ENCODE results near the gene ZNF688.
A peak's percentile ranks its signal among the peaks of the same experiment; 100 is the strongest.
"Not testable (repeated sequence)": the region's sequence is repeated elsewhere in the genome, so short reads cannot be mapped to it uniquely, and the experiment has no call there.

Gene ZNF688

GRCh38 chr16:30604316-30604947 is 32.9 kb upstream of the ZNF688 start:
- H3K9ac ChIP-seq (ENCODE audit: low read depth, low read length), result no peak overlapping the region

GRCh38 chr16:30603945-30604315 is 32.4 kb upstream of the ZNF688 start:
- H3K4me1 ChIP-seq (ENCODE audit: control insufficient read depth, insufficient read depth, low read length), result no peaks in the 10 kb centered on the region
- H3K9me3 ChIP-seq (ENCODE audit: control insufficient read depth, insufficient read depth, low read length), result no peaks in the 10 kb centered on the region
- no peak overlapping the region for H3K9ac ChIP-seq (ENCODE audit: low read depth, low read length)
- H3K27me3 ChIP-seq (ENCODE audit: control insufficient read depth, insufficient read depth, low read length), result no peaks in the 10 kb centered on the region
- H3K4me3 ChIP-seq (ENCODE audit: low read depth, low read length), result no peak overlapping the region
- H3K36me3 ChIP-seq (ENCODE audit: control insufficient read depth, insufficient read depth, low read length), result peaks cover 45% of the 10 kb centered on the region
- no peak overlapping the region for H3K27ac ChIP-seq (ENCODE audit: low read depth, low read length)

More at GRCh38 chr16:30604316-30604947, 32.9 kb upstream of the ZNF688 start:
- H3K4me1 ChIP-seq (ENCODE audit: control insufficient read depth, insufficient read depth, low read length), result peaks cover 4% of the 10 kb centered on the region; the same call in 1 of the 2 replicates
- no peak overlapping the region for H3K4me3 ChIP-seq (ENCODE audit: low read depth, low read length)
- H3K27ac ChIP-seq (ENCODE audit: low read depth, low read length), result no peak overlapping the region
- peaks cover 45% of the 10 kb centered on the region for H3K36me3 ChIP-seq (ENCODE audit: control insufficient read depth, insufficient read depth, low read length)
- H3K9me3 ChIP-seq (ENCODE audit: control insufficient read depth, insufficient read depth, low read length), result no peaks in the 10 kb centered on the region
- H3K27me3 ChIP-seq (ENCODE audit: control insufficient read depth, insufficient read depth, low read length), result no peaks in the 10 kb centered on the region

GRCh38 chr16:30602616-30603277 is 31.2 kb upstream of the ZNF688 start:
- peaks cover 40% of the 10 kb centered on the region for H3K36me3 ChIP-seq (ENCODE audit: control insufficient read depth, insufficient read depth, low read length)
- no peak overlapping the region for H3K27ac ChIP-seq (ENCODE audit: low read depth, low read length)
- H3K4me1 ChIP-seq (ENCODE audit: control insufficient read depth, insufficient read depth, low read length), result no peaks in the 10 kb centered on the region
- no peaks in the 10 kb centered on the region for H3K9me3 ChIP-seq (ENCODE audit: control insufficient read depth, insufficient read depth, low read length)
- H3K27me3 ChIP-seq (ENCODE audit: control insufficient read depth, insufficient read depth, low read length), result no peaks in the 10 kb centered on the region
- H3K9ac ChIP-seq (ENCODE audit: low read depth, low read length), result no peak overlapping the region
- no peak overlapping the region for H3K4me3 ChIP-seq (ENCODE audit: low read depth, low read length)

GRCh38 chr16:30601966-30602365 is 30.5 kb upstream of the ZNF688 start:
- Histone ChIP-seq H3K9me3 (ENCODE audit: control insufficient read depth, insufficient read depth, low read length) (no peaks in the 10 kb centered on the region), H3K9ac (ENCODE audit: low read depth, low read length) (no peak overlapping the region), H3K4me3 (ENCODE audit: low read depth, low read length) (no peak overlapping the region), H3K27me3 (ENCODE audit: control insufficient read depth, insufficient read depth, low read length) (no peaks in the 10 kb centered on the region), H3K36me3 (ENCODE audit: control insufficient read depth, insufficient read depth, low read length) (peaks cover 34% of the 10 kb centered on the region), H3K4me1 (ENCODE audit: control insufficient read depth, insufficient read depth, low read length) (no peaks in the 10 kb centered on the region), H3K27ac (ENCODE audit: low read depth, low read length) (no peak overlapping the region)

GRCh38 chr16:30600929-30601328 is 29.4 kb upstream of the ZNF688 start:
- Histone ChIP-seq H3K9me3 (ENCODE audit: control insufficient read depth, insufficient read depth, low read length) (no peaks in the 10 kb centered on the region), H3K27ac (ENCODE audit: low read depth, low read length) (no peak overlapping the region), H3K9ac (ENCODE audit: low read depth, low read length) (no peak overlapping the region), H3K4me3 (ENCODE audit: low read depth, low read length) (no peak overlapping the region), H3K36me3 (ENCODE audit: control insufficient read depth, insufficient read depth, low read length) (peaks cover 26% of the 10 kb centered on the region), H3K27me3 (ENCODE audit: control insufficient read depth, insufficient read depth, low read length) (no peaks in the 10 kb centered on the region), H3K4me1 (ENCODE audit: control insufficient read depth, insufficient read depth, low read length) (no peaks in the 10 kb centered on the region)

GRCh38 chr16:30600215-30600614 is 28.7 kb upstream of the ZNF688 start:
- no peaks in the 10 kb centered on the region for H3K9me3 ChIP-seq (ENCODE audit: control insufficient read depth, insufficient read depth, low read length)
- H3K27ac ChIP-seq (ENCODE audit: low read depth, low read length), result no peak overlapping the region
- H3K4me3 ChIP-seq (ENCODE audit: low read depth, low read length), result no peak overlapping the region
- H3K4me1 ChIP-seq (ENCODE audit: control insufficient read depth, insufficient read depth, low read length), result no peaks in the 10 kb centered on the region
- no peaks in the 10 kb centered on the region for H3K27me3 ChIP-seq (ENCODE audit: control insufficient read depth, insufficient read depth, low read length)
- no peak overlapping the region for H3K9ac ChIP-seq (ENCODE audit: low read depth, low read length)
- peaks cover 20% of the 10 kb centered on the region for H3K36me3 ChIP-seq (ENCODE audit: control insufficient read depth, insufficient read depth, low read length)

GRCh38 chr16:30592871-30593270 is 21.4 kb upstream of the ZNF688 start:
- H3K36me3 ChIP-seq (ENCODE audit: control insufficient read depth, insufficient read depth, low read length), result peaks cover 2% of the 10 kb centered on the region; the same call in 1 of the 2 replicates
- no peaks in the 10 kb centered on the region for H3K9me3 ChIP-seq (ENCODE audit: control insufficient read depth, insufficient read depth, low read length)
- H3K4me1 ChIP-seq (ENCODE audit: control insufficient read depth, insufficient read depth, low read length), result no peaks in the 10 kb centered on the region

GRCh38 chr16:30590869-30591268 is 19.4 kb upstream of the ZNF688 start:
- H3K27ac ChIP-seq (ENCODE audit: low read depth, low read length); H3K9me3 ChIP-seq (ENCODE audit: control insufficient read depth, insufficient read depth, low read length); H3K4me3 ChIP-seq (ENCODE audit: low read depth, low read length); H3K27me3 ChIP-seq (ENCODE audit: control insufficient read depth, insufficient read depth, low read length); H3K4me1 ChIP-seq (ENCODE audit: control insufficient read depth, insufficient read depth, low read length); H3K9ac ChIP-seq (ENCODE audit: low read depth, low read length): not testable (repeated sequence)
- peaks cover 10% of the 10 kb centered on the region for H3K36me3 ChIP-seq (ENCODE audit: control insufficient read depth, insufficient read depth, low read length)

More at GRCh38 chr16:30592871-30593270, 21.4 kb upstream of the ZNF688 start:
- H3K9ac ChIP-seq (ENCODE audit: low read depth, low read length), result no peak overlapping the region
- H3K27me3 ChIP-seq (ENCODE audit: control insufficient read depth, insufficient read depth, low read length), result no peaks in the 10 kb centered on the region
- H3K27ac ChIP-seq (ENCODE audit: low read depth, low read length), result no peak overlapping the region
- H3K4me3 ChIP-seq (ENCODE audit: low read depth, low read length), result no peak overlapping the region

- peaks cover 10% of the 10 kb centered on the region for H3K36me3 ChIP-seq (ENCODE audit: control insufficient read depth, insufficient read depth, low read length)
- H3K27me3 ChIP-seq (ENCODE audit: control insufficient read depth, insufficient read depth, low read length); H3K9me3 ChIP-seq (ENCODE audit: control insufficient read depth, insufficient read depth, low read length); H3K4me1 ChIP-seq (ENCODE audit: control insufficient read depth, insufficient read depth, low read length); H3K27ac ChIP-seq (ENCODE audit: low read depth, low read length); H3K9ac ChIP-seq (ENCODE audit: low read depth, low read length); H3K4me3 ChIP-seq (ENCODE audit: low read depth, low read length): not testable (repeated sequence)
Measured at GRCh38 chr16:30589582-30589981, 18.1 kb upstream of the ZNF688 start.

GRCh38 chr16:30588651-30589050 is 17.1 kb upstream of the ZNF688 start:
- Histone ChIP-seq H3K27ac (ENCODE audit: low read depth, low read length) (no peak overlapping the region), H3K9me3 (ENCODE audit: control insufficient read depth, insufficient read depth, low read length) (no peaks in the 10 kb centered on the region), H3K36me3 (ENCODE audit: control insufficient read depth, insufficient read depth, low read length) (peaks cover 10% of the 10 kb centered on the region), H3K27me3 (ENCODE audit: control insufficient read depth, insufficient read depth, low read length) (no peaks in the 10 kb centered on the region), H3K4me1 (ENCODE audit: control insufficient read depth, insufficient read depth, low read length) (peaks cover 3% of the 10 kb centered on the region; the same call in 1 of the 2 replicates), H3K4me3 (ENCODE audit: low read depth, low read length) (no peak overlapping the region), H3K9ac (ENCODE audit: low read depth, low read length) (no peak overlapping the region)

- Histone ChIP-seq H3K4me1 (ENCODE audit: control insufficient read depth, insufficient read depth, low read length) (peaks cover 3% of the 10 kb centered on the region; the same call in 1 of the 2 replicates), H3K9ac (ENCODE audit: low read depth, low read length) (peak within 1 kb of the TSS; percentile 84), H3K4me3 (ENCODE audit: low read depth, low read length) (peak within 1 kb of the TSS; percentile 82), H3K36me3 (ENCODE audit: control insufficient read depth, insufficient read depth, low read length) (peaks cover 35% of the 10 kb centered on the region), H3K27ac (ENCODE audit: low read depth, low read length) (peak within 1 kb of the TSS; percentile 86), H3K9me3 (ENCODE audit: control insufficient read depth, insufficient read depth, low read length) (no peaks in the 10 kb centered on the region), H3K27me3 (ENCODE audit: control insufficient read depth, insufficient read depth, low read length) (no peaks in the 10 kb centered on the region)
Measured at GRCh38 chr16:30585400-30586191, 14.1 kb upstream of the ZNF688 start, which contains the start of gene ZNF785. TSS of gene ZNF785 (minus strand) at chr16:30585697. CDS start at chr16:30585611, 86 bp downstream.

All from HUES48 (cell line).